HG02885 (cell line): ENCODE results near the gene ST6GALNAC5.

Source experiments
- ATAC-seq: cut with Tn5 transposase; IDR thresholded peaks from one replicate; pipeline ENCODE4 v1.9.1; 2021; ENCODE audit warnings: mild to moderate bottlenecking; ENCODE audit not compliant: unreplicated experiment, poor library complexity

ST6GALNAC5 gene

DNA sequence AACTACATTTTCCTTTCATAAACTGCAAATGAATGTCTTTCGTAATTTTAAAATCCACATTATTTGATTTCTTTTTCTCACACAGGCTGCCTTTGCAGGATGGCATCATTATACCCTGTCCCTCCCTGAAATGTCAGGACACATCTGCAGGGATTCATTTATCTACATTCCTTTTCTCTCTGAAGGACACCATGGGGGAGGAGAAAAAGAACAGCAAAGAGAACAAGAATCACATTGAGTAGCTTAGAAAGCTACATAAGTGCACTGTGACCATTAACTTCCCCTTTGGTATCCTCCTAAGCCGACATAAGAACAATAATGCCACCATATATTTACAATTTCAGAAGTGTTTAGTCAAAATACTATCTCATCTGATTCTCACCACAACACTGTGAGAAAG, 222.5 kb downstream of the ST6GALNAC5 start:
- ATAC-seq, result no peak

DNA sequence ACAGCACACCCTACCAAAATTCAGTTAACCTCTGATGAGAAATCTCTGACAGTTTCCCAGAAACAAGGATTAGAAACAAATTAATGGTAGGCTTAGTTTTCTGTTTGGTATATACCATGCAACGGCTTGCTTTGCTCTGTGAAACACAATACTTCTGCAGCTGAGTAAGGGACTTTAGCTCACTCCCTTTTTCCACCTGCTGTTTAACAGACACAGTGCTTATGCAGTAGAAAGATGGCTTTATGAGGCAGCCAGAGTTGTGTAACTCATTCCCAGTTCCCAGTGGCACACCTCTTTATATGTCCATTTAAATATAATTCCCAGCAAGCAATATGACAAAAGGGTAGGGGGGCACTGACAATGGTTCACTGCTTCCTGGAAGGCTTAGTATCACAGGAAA, 228.0 kb downstream of the ST6GALNAC5 start:
- ATAC-seq, result no peak

DNA sequence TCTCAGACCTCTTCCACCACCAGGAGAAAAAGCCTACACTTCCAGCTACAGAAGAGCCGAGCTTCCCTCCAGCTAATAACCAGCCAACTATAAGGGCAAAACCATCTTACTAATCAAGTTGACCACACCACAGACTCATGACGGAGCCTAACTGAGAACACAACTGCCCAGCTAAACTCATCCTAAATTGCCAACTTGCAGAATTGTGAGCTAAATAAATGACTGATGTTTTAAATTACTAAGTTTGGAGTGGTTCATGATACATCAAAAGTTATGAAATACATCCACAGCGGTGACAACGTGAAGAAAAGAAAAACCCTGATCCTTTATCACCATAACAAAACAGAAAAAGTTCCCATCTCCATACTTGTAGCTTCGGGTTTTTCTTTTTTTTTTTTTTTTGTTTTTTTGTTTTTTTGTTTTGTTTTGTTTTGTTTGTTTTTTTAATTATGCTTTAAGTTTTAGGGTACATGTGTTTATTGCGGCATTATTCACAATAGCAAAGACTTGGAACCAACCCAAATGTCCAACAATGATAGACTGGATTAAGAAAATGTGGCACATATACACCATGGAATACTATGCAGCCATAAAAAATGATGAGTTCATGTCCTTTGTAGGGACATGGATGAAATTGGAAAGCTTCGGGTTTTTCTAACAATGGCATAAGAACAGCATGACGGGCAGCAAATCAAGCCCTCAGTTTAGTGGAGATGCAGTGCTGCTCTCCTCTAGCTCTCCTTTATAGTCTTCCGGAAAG, 229.4 kb downstream of the ST6GALNAC5 start:
- ATAC-seq, result no peak

DNA sequence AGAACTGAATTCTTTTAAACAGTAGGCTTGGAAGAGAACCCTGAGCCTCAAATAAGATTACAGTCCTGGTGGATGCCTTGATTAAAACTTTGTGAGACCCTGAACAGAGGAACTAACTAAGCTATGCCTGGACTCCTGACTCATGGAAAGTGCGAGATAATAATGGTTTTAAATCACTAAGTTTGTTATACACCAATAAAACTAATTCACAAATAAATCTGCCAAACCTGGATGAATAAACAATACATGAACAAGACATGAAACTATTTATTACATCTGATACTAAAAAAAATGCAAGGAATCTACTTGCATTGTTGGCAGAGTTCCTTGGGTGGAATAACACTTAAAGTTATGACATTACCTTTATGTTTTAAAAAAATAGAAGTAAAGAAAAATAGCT, 233.6 kb downstream of the ST6GALNAC5 start:
- ATAC-seq, result no peak

DNA sequence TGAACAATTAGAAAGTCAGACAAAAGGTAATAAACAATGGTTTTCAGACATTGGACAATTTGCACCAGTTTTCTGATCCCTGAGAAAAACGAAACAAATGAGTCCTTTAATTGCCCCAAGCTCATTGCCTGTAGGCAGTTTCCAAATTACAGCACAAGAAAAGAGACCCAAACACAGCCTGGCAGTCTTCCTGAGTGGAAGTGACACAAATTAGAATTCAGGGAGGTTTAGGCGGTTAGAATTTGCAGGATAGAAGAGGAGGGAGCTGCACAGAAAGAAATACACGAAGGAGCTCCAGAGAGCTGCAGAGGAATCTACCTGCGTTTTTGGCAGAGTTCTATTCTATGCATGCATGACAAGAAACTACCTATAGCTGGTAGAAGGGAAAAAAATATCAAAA, 236.2 kb downstream of the ST6GALNAC5 start:
- no peak for ATAC-seq

DNA sequence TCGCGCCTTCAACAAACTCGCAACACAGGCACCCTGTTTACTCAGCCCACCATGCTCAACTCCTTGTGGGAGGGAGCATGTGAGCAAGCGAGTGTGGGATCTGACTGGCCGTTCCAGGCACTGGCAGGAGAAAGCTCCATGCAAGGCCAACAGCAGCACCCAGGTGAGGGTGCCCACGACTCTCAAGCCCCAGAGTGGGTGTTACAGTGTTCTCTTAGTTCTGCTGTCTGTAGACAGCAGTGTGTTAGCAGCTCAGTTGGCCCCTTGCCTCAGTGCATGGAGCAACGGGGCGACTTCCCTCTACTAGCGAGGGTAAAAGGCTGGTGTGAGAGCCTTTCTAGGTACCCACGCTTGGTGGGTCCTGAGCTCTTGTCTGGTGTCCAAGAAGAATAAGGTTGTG, 237.4 kb downstream of the ST6GALNAC5 start:
- no peak for ATAC-seq
